Fibroblast of lung (primary cell): ENCODE data around the gene OLIG1. TPM values are rescaled to one million over a fixed set of nuclear protein-coding genes. Genes with fewer than 3 reads are reported as not detected.

Source experiments
- DNase-seq, 2 donors: peaks; one replicate each; pipeline versions ENCODE4 v3.0.0 to v3.0.0-alpha.2; 2010; ENCODE audit warnings: low read depth in 2 of 2
- H2AFZ ChIP-seq: 2 replicates; pipeline ENCODE4 v1.5.1; 2012; ENCODE audit warnings: low read length, control low read depth, inconsistent platforms
- H3K27ac ChIP-seq: 2 replicates; pipeline ENCODE4 v1.5.1; 2011; ENCODE audit warnings: low read length, control low read depth; ENCODE audit not compliant: insufficient read depth
- H3K27me3 ChIP-seq: 2 replicates; pipeline ENCODE4 v1.5.1; 2011; ENCODE audit warnings: mild to moderate bottlenecking, low read length; ENCODE audit not compliant: control insufficient read depth, insufficient read depth
- H3K36me3 ChIP-seq: 2 replicates; pipeline ENCODE4 v1.5.1; 2011; ENCODE audit warnings: low read length; ENCODE audit not compliant: control insufficient read depth, insufficient read depth
- H3K4me1 ChIP-seq: 2 replicates; pipeline ENCODE4 v1.5.1; 2011; ENCODE audit warnings: low read length; ENCODE audit not compliant: control insufficient read depth, insufficient read depth; ENCODE audit errors: extremely low read depth
- H3K4me2 ChIP-seq: 2 replicates; pipeline ENCODE4 v1.5.1; 2011; ENCODE audit warnings: low read length, control low read depth; ENCODE audit not compliant: insufficient read depth; ENCODE audit errors: extremely low read depth
- H3K4me3 ChIP-seq, 4 experiments: fragments of 200-600 bp in 1 of 4; sonication (generic) in 1 of 4; replicated peaks in 1 of 4; 2 replicates each; pipeline ENCODE4 v1.5.1; 2011 to 2016; ENCODE audit warnings: low read length in 4 of 4, low read depth in 3 of 4, mild to moderate bottlenecking in 3 of 4, control low read depth in 2 of 4, inconsistent platforms in 1 of 4, mixed read lengths in 1 of 4; ENCODE audit not compliant: insufficient read depth in 1 of 4; ENCODE audit errors: control extremely low read depth in 1 of 4
- H3K79me2 ChIP-seq: 2 replicates; pipeline ENCODE4 v1.5.1; 2012; ENCODE audit warnings: mild to moderate bottlenecking, low read length, inconsistent platforms; ENCODE audit not compliant: control insufficient read depth, insufficient read depth
- H3K9ac ChIP-seq: 2 replicates; pipeline ENCODE4 v1.5.1; 2011; ENCODE audit warnings: mild to moderate bottlenecking, low read length, control low read depth; ENCODE audit not compliant: insufficient read depth
- H3K9me3 ChIP-seq: 2 replicates; pipeline ENCODE4 v1.5.1; 2012; ENCODE audit warnings: low read depth, low read length; ENCODE audit not compliant: control insufficient read depth, insufficient read depth
- H4K20me1 ChIP-seq: 2 replicates; pipeline ENCODE4 v1.5.1; 2011; ENCODE audit warnings: low read length; ENCODE audit not compliant: control insufficient read depth, insufficient read depth; ENCODE audit errors: extremely low read depth
- CTCF ChIP-seq, 2 donors: IDR thresholded peaks in 1 of 2; conservative IDR thresholded peaks in 1 of 2; 1 replicate in 1 of 2; 2 replicates in 1 of 2; pipeline ENCODE4 v1.5.1; 2011 to 2012; ENCODE audit warnings: low read length in 2 of 2, control low read depth in 1 of 2, inconsistent platforms in 1 of 2, low read depth in 1 of 2, mild to moderate bottlenecking in 1 of 2
- EZH2 ChIP-seq: IDR thresholded peaks from 2 replicates; pipeline ENCODE4 v1.5.1; 2012; ENCODE audit warnings: low read length, control low read depth, mild to moderate bottlenecking; ENCODE audit errors: missing control alignments
- polyA plus RNA-seq, 2 donors: library from polyadenylated mRNA; depleted of rRNA in 1 of 2; stranded (reverse) in 1 of 2; unstranded in 1 of 2; fragments of >200 nt; gene quantifications; 2 replicates each; pipeline ENCODE4 v1.2.1, GENCODE V29; 2011 to 2012; ENCODE audit warnings: missing spikeins in 1 of 2
- total RNA-seq: library from RNA; depleted of rRNA; stranded (reverse); fragments of >200 nt; gene quantifications from 2 replicates; pipeline ENCODE4 v1.2.1, GENCODE V29; 2014

OLIG1 gene
- total and polyA plus RNA-seq, 2 donors (not counting 1 experiment from before 2014, with no cell fraction given) = not detected

- no peak overlapping the region for H2AFZ ChIP-seq
- H3K27me3 ChIP-seq = peaks cover 63% of the 10 kb centered on the region
- H3K4me2 ChIP-seq = no peak overlapping the region
- no peak for DNase-seq
- no peaks in the 10 kb centered on the region for H3K36me3 ChIP-seq
- H3K4me1 ChIP-seq = no peaks in the 10 kb centered on the region
- H3K27ac ChIP-seq = no peak overlapping the region
- TF ChIP-seq EZH2 = no peak
- H3K79me2 ChIP-seq = no peaks in the 10 kb centered on the region
- no peaks in the 10 kb centered on the region for H3K9me3 ChIP-seq
- H4K20me1 ChIP-seq = no peaks in the 10 kb centered on the region
- H3K9ac ChIP-seq = no peak overlapping the region
- H3K4me3 ChIP-seq = no peak overlapping the region
Observed at GRCh38 chr21:33067043-33067442, 2.9 kb upstream of the OLIG1 start.

GRCh38 chr21:33067457-33067856 lies 2.5 kb upstream of the OLIG1 start:
- H3K27me3 ChIP-seq = peaks cover 66% of the 10 kb centered on the region
- TF ChIP-seq CTCF (conservative IDR thresholded peaks at IDR 0.05 in 1 of 2, IDR thresholded peaks at IDR 0.05 in 1 of 2; ENCODE audit: low read depth in 1 of 2, low read length in 2 of 2) (no peak), EZH2 (no peak)
- H3K27ac ChIP-seq = no peak overlapping the region

GRCh38 chr21:33069243-33069642 lies 698 bp upstream of the OLIG1 start:
- Histone ChIP-seq H3K4me3 (no peak overlapping the region), H2AFZ (no peak overlapping the region), H3K9me3 (no peaks in the 10 kb centered on the region), H3K9ac (no peak overlapping the region), H3K27ac (no peak overlapping the region), H3K79me2 (no peaks in the 10 kb centered on the region), H3K4me1 (no peaks in the 10 kb centered on the region), H3K27me3 (peaks cover 62% of the 10 kb centered on the region), H3K4me2 (no peak overlapping the region), H4K20me1 (no peaks in the 10 kb centered on the region), H3K36me3 (no peaks in the 10 kb centered on the region)
- no peak for DNase-seq
- no peak for TF ChIP-seq CTCF (conservative IDR thresholded peaks at IDR 0.05 in 1 of 2, IDR thresholded peaks at IDR 0.05 in 1 of 2; ENCODE audit: low read depth in 1 of 2, low read length in 2 of 2)
- TF ChIP-seq EZH2 = no peak

More at GRCh38 chr21:33067457-33067856, 2.5 kb upstream of the OLIG1 start:
- no peaks in the 10 kb centered on the region for H3K36me3 ChIP-seq
- no peak overlapping the region for H3K4me3 ChIP-seq
- H2AFZ ChIP-seq = no peak overlapping the region
- no peaks in the 10 kb centered on the region for H3K9me3 ChIP-seq
- H4K20me1 ChIP-seq = no peaks in the 10 kb centered on the region
- no peak for DNase-seq
- no peaks in the 10 kb centered on the region for H3K79me2 ChIP-seq
- H3K4me2 ChIP-seq = no peak overlapping the region
- no peak overlapping the region for H3K9ac ChIP-seq
- no peaks in the 10 kb centered on the region for H3K4me1 ChIP-seq

GRCh38 chr21:33069645-33069993 lies 322 bp upstream of the OLIG1 start:
- Histone ChIP-seq H3K4me1 (no peaks in the 10 kb centered on the region), H3K79me2 (no peaks in the 10 kb centered on the region), H3K27ac (no peak overlapping the region), H3K9ac (no peak overlapping the region), H3K4me3 (no peak overlapping the region), H3K9me3 (no peaks in the 10 kb centered on the region), H3K36me3 (no peaks in the 10 kb centered on the region), H3K27me3 (peaks cover 64% of the 10 kb centered on the region), H4K20me1 (no peaks in the 10 kb centered on the region), H2AFZ (no peak overlapping the region), H3K4me2 (no peak overlapping the region)
- no peak for TF ChIP-seq EZH2
- TF ChIP-seq CTCF (conservative IDR thresholded peaks at IDR 0.05 in 1 of 2, IDR thresholded peaks at IDR 0.05 in 1 of 2; ENCODE audit: low read depth in 1 of 2, low read length in 2 of 2) = no peak
- no peak for DNase-seq
